ENCODE measurements around the gene TAF11L14.

TAF11L14 gene

DNA sequence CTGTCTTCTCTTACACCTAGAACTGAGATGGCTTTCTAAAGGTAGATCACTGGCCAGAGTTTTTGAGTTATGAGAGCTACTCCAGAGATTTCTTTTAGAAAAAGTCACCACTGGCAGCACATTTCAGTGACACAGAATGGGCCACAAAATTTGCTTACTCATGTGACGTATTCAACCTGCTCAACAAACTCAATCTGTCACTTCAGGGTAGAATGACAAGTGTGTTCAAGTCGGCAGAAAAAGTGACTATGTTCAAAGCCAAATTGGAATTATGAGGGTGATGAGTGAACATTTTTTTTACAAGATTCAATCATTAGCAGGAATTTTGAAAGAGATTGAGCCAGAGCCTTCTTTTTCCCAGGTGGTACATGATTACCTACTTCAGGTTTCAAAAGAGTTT is 46.5 kb downstream of the TAF11L14 start:
- DNase-seq = no peak
